Neural cell (in vitro differentiated cells): ENCODE measurements around the gene LRP2.

Experiments
- EP300 ChIP-seq: fragments of 450-650 bp; conservative IDR thresholded peaks from 2 replicates; pipeline ENCODE4 v1.6.1; 2014; ENCODE audit warnings: antibody characterized with exemption, mild to moderate bottlenecking, moderate library complexity; ENCODE audit not compliant: poor library complexity, severe bottlenecking
- EZH2 ChIP-seq: fragments of 200-600, 300-800 bp; shearing (Covaris generic), sonication (generic); IDR thresholded peaks from 2 replicates; pipeline ENCODE4 v1.6.1; 2014; ENCODE audit warnings: antibody characterized with exemption, low read length, borderline replicate concordance, mild to moderate bottlenecking; ENCODE audit not compliant: insufficient read depth, poor library complexity, severe bottlenecking
- MXI1 ChIP-seq: fragments of 450-650 bp; conservative IDR thresholded peaks from 2 replicates; pipeline ENCODE4 v1.6.1; 2014; ENCODE audit warnings: antibody characterized with exemption, mild to moderate bottlenecking; ENCODE audit not compliant: poor library complexity, severe bottlenecking
- POLR2AphosphoS5 ChIP-seq: IDR thresholded peaks from 2 replicates; pipeline ENCODE4 v1.6.1; 2012
- SMC3 ChIP-seq: fragments of 450-650 bp; conservative IDR thresholded peaks from 2 replicates; pipeline ENCODE4 v1.6.1; 2014; ENCODE audit warnings: antibody characterized with exemption, mild to moderate bottlenecking, moderate library complexity; ENCODE audit not compliant: poor library complexity
- TF ChIP-seq, protein P1 (sequence below): fragments of 450-650 bp; IDR thresholded peaks from 2 replicates; pipeline ENCODE4 v1.5.1; 2014; ENCODE audit warnings: antibody characterized with exemption, mild to moderate bottlenecking, moderate library complexity; ENCODE audit not compliant: poor library complexity, severe bottlenecking
- TF ChIP-seq, protein P2 (sequence below): IDR thresholded peaks from 2 replicates; pipeline ENCODE4 v1.6.1; 2012; ENCODE audit warnings: borderline replicate concordance

- TF ChIP-seq, protein P1, sequence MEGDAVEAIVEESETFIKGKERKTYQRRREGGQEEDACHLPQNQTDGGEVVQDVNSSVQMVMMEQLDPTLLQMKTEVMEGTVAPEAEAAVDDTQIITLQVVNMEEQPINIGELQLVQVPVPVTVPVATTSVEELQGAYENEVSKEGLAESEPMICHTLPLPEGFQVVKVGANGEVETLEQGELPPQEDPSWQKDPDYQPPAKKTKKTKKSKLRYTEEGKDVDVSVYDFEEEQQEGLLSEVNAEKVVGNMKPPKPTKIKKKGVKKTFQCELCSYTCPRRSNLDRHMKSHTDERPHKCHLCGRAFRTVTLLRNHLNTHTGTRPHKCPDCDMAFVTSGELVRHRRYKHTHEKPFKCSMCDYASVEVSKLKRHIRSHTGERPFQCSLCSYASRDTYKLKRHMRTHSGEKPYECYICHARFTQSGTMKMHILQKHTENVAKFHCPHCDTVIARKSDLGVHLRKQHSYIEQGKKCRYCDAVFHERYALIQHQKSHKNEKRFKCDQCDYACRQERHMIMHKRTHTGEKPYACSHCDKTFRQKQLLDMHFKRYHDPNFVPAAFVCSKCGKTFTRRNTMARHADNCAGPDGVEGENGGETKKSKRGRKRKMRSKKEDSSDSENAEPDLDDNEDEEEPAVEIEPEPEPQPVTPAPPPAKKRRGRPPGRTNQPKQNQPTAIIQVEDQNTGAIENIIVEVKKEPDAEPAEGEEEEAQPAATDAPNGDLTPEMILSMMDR, result no peak
- TF ChIP-seq POLR2AphosphoS5 (no peak), EZH2 (no peak), EP300 (no peak), MXI1 (no peak), SMC3 (no peak)
- TF ChIP-seq, protein P2, sequence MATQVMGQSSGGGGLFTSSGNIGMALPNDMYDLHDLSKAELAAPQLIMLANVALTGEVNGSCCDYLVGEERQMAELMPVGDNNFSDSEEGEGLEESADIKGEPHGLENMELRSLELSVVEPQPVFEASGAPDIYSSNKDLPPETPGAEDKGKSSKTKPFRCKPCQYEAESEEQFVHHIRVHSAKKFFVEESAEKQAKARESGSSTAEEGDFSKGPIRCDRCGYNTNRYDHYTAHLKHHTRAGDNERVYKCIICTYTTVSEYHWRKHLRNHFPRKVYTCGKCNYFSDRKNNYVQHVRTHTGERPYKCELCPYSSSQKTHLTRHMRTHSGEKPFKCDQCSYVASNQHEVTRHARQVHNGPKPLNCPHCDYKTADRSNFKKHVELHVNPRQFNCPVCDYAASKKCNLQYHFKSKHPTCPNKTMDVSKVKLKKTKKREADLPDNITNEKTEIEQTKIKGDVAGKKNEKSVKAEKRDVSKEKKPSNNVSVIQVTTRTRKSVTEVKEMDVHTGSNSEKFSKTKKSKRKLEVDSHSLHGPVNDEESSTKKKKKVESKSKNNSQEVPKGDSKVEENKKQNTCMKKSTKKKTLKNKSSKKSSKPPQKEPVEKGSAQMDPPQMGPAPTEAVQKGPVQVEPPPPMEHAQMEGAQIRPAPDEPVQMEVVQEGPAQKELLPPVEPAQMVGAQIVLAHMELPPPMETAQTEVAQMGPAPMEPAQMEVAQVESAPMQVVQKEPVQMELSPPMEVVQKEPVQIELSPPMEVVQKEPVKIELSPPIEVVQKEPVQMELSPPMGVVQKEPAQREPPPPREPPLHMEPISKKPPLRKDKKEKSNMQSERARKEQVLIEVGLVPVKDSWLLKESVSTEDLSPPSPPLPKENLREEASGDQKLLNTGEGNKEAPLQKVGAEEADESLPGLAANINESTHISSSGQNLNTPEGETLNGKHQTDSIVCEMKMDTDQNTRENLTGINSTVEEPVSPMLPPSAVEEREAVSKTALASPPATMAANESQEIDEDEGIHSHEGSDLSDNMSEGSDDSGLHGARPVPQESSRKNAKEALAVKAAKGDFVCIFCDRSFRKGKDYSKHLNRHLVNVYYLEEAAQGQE, result no peak
These were observed 184.0 kb downstream of the LRP2 start for GRCh38 chr2:169178364-169178763.
